Measurements from ENCODE around the gene DAPK3.
"Not testable (repeated sequence)": the region's sequence is repeated elsewhere in the genome, so short reads cannot be mapped to it uniquely, and the experiment has no call there.

Gene DAPK3

GRCh38 chr19:4005436-4005835 is 34.5 kb upstream of the DAPK3 start:
- DNase-seq (ENCODE audit: low read depth), result not testable (repeated sequence)

- not testable (repeated sequence) for DNase-seq (ENCODE audit: low read depth)
Observed at GRCh38 chr19:4000798-4001197, 29.9 kb upstream of the DAPK3 start.

- not testable (repeated sequence) for DNase-seq (ENCODE audit: low read depth)
Observed at GRCh38 chr19:3998667-3999412, 27.9 kb upstream of the DAPK3 start.

- no peak for DNase-seq (ENCODE audit: low read depth)
Observed at GRCh38 chr19:3995607-3996006, 24.7 kb upstream of the DAPK3 start.

GRCh38 chr19:3990815-3991117 is 19.9 kb upstream of the DAPK3 start:
- no peak for DNase-seq (ENCODE audit: low read depth)

- peak; percentile 83 for DNase-seq (ENCODE audit: low read depth)
Observed at GRCh38 chr19:3987619-3988371, 16.9 kb upstream of the DAPK3 start.

GRCh38 chr19:3986260-3987041 is 15.6 kb upstream of the DAPK3 start:
- peak; percentile 35 for DNase-seq (ENCODE audit: low read depth)

GRCh38 chr19:3985643-3986259 is 14.9 kb upstream of the DAPK3 start:
- DNase-seq (ENCODE audit: low read depth), result no peak

- DNase-seq (ENCODE audit: low read depth), result peak; percentile 86
Observed at GRCh38 chr19:3984908-3985642, 14.2 kb upstream of the DAPK3 start, which contains the start of gene EEF2. TSS of gene EEF2 (minus strand) at chr19:3985463. CDS start at chr19:3985380, 83 bp downstream.

GRCh38 chr19:3984584-3984907 is 13.6 kb upstream of the DAPK3 start:
- no peak for DNase-seq (ENCODE audit: low read depth)

GRCh38 chr19:3983936-3984583 is 13.2 kb upstream of the DAPK3 start:
- no peak for DNase-seq (ENCODE audit: low read depth)

GRCh38 chr19:3983542-3983914 is 12.6 kb upstream of the DAPK3 start:
- no peak for DNase-seq (ENCODE audit: low read depth)

GRCh38 chr19:3982701-3983541 is 12.0 kb upstream of the DAPK3 start:
- DNase-seq (ENCODE audit: low read depth), result no peak

GRCh38 chr19:3981736-3982681 is 11.1 kb upstream of the DAPK3 start:
- no peak for DNase-seq (ENCODE audit: low read depth)

GRCh38 chr19:3981373-3981735 is 10.5 kb upstream of the DAPK3 start:
- no peak for DNase-seq (ENCODE audit: low read depth)

GRCh38 chr19:3980353-3981251 is 9.7 kb upstream of the DAPK3 start:
- DNase-seq (ENCODE audit: low read depth), result no peak

GRCh38 chr19:3979674-3980352 is 8.9 kb upstream of the DAPK3 start:
- DNase-seq (ENCODE audit: low read depth), result no peak

- DNase-seq (ENCODE audit: low read depth), result no peak
Observed at GRCh38 chr19:3979289-3979673, 8.4 kb upstream of the DAPK3 start.

All from activated T-helper 1 cell treated with Interleukin-2 at 50 U/mL for 16 hours (primary cell).